Measurements from ENCODE around the gene CPVL.

Gene CPVL

GRCh38 chr7:29091715-29092114 lies 54.6 kb downstream of the CPVL start:
- DNase-seq (ENCODE audit: low read depth in 2 of 2): no peak

DNA sequence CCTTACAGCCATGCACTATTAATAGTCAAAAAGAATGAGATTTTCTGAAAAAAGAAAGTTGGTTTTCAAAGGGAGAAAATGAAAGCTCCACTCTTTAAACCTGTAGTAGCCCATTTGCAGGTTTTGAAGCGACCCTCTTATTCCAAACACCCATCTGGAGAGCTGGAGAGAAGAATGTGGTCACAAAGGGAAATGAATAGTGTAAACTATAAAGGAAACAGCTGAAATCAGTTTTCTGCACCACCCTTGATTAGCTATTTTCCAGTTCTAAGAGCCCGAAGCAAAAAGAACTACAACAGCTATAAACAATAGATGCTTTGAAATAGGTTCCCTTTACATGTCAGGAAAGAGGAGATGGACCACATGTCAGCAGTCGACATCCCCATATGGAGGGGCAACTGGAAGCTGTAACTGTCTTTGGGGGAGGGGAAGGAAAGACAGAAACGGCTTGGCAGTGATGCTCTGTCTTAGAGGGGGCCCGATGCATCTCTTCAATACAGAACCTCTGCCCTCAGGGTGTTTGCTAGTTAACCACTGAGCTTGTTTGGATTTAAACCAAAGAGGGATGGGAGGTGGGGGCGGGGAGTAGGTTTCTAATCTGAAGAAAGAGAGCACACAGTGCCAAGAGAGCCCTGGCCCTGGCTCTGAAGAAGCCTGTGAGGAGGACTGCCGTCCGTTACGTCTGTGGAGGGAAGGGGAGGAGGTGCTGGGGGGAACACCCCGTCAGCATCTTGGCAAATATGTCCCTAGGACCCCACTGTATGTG lies 55.3 kb downstream of the CPVL start:
- DNase-seq (ENCODE audit: low read depth in 2 of 2): no peak

- DNase-seq (ENCODE audit: low read depth in 2 of 2): no peak
Measured at GRCh38 chr7:29090151-29090805, 56.1 kb downstream of the CPVL start.

GRCh38 chr7:29087840-29088170 lies 58.5 kb downstream of the CPVL start:
- DNase-seq (ENCODE audit: low read depth in 2 of 2): no peak

DNA sequence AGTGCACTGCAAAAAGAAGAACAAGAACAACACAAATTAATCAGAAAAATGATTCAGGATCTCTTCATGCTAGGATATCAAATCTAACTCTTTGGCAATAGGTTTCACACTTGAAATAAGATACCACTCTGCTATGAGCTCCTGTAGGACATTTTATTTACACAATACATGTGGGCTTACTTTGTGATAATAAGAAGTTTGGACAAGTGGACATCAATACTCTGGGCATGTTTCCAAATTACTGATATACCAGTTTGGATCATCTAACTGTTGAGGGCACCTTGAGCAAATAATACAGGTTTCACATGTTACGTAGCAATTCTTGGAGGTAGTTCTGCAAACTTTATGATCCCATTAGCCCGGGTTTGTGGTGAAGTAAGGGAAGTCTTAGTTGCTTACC lies 59.8 kb downstream of the CPVL start:
- no peak for DNase-seq (ENCODE audit: low read depth in 2 of 2)

DNA sequence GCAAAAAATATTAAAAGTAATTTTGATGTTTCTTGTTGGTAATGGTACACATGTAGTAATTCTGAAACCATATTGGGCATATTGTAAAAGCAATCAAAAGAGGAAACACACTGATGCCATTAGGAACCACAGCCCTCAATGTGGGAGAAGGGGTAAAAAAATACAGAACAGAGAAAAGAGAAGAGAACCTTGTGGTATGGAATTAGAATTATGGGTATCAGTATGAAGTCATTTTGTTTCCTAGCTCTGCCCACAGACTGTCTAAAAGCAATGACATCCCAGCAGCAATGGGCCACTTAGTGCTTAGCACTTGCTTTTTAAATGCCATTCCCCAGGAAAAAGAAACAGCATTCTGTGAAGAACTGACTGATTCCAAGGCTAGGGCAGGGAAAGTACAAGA lies 61.5 kb downstream of the CPVL start:
- DNase-seq (ENCODE audit: low read depth in 2 of 2): no peak

DNA sequence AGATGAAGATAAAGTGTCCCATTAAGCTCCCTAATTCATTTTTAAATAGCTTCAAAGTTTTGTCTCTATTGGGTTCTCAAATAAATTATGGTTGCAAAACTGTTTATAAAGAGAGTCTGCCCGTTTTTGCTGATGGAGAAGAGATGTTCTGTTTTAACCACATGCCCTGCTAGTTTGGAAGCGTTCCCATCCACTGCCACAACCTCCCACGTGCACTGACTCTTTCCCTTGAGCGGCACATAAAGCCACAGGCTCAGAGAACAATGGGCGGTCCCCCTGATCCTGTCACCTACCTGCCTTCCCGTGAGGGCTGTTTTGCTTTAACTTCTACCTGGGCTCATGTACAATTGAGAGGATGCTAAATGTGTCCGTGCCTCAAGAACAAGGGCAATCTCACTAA lies 65.5 kb downstream of the CPVL start:
- no peak for DNase-seq (ENCODE audit: low read depth in 2 of 2)

- no peak for DNase-seq (ENCODE audit: low read depth in 2 of 2)
Measured at GRCh38 chr7:29078311-29079260, 67.8 kb downstream of the CPVL start.

GRCh38 chr7:29077854-29078253 lies 68.5 kb downstream of the CPVL start:
- DNase-seq (ENCODE audit: low read depth in 2 of 2): no peak

DNA sequence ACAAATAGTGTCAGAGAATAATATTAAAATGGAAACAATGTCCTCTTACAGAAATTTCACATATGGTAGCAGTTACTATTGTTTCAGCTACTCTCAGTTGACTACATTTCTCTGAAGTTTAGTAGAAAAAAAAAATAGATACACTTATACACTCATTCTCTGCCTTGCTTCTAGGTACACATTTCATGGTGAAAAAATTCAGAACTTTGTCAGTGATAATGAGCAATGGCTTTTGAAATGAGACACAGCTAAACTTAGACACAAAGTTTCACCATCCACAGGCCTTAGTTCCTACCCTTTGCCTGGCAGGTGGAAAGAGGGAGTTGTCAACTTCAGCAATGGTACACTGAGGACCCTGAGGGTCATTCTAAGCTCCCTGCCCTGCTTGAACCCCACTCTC lies 69.2 kb downstream of the CPVL start:
- no peak for DNase-seq (ENCODE audit: low read depth in 2 of 2)

- DNase-seq (ENCODE audit: low read depth in 2 of 2): no peak
Measured at GRCh38 chr7:29076631-29077030, 69.7 kb downstream of the CPVL start.

- no peak for DNase-seq (ENCODE audit: low read depth in 2 of 2)
Measured at GRCh38 chr7:29075606-29076005, 70.7 kb downstream of the CPVL start.

- no peak for DNase-seq (ENCODE audit: low read depth in 2 of 2)
Measured at GRCh38 chr7:29071203-29071874, 75.0 kb downstream of the CPVL start.

DNA sequence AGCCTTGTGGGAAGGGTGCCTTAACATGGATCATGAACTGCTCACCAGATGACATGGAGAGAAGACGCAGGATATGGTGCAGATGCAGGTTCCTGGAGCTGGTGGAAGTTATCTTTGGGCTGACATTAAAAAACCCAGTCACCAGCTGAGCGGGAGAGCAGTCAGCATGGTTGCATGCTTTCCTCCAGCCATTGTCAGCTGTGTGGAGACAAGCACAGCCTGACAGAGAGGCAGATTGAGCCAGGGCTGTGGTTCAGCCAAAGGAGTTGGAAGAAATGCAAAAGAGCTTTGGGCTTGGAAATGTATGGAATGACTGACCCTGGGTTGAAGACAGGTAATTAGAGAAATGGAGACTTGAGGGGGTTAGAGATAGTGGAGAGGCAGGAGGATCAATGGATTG lies 79.7 kb downstream of the CPVL start:
- DNase-seq (ENCODE audit: low read depth in 2 of 2): no peak

DNA sequence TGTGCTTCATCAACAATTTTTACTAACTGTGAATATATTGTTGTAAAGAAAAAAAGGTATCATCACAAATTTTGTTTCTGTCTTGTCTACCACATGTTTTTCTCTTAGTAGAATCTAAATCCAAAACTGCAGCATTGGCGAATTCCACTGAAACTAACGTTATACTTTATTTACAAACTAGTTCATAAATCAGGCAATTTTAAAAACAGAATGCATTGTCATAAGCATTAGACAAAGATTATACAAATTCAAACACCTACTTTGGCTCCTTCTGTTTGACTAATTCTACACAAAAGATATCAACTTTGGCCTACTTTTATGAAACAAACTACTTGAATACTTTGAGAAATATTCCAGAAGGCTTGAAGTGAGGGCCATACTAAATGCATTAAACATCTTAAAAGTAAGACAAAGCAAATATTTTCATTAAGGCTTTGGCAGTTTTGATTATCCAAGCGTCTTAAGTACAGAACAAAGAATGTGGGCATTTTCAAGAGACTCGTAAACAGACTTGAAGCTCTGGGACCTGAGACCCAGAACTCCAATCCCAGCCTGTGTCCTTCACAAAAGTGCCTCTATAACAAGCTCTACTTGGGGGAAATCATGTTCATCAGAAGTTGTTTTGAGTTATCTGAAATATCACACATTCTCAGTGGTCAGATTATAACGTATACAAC lies 81.0 kb downstream of the CPVL start:
- no peak for DNase-seq (ENCODE audit: low read depth in 2 of 2)

GRCh38 chr7:29063872-29064271 lies 82.5 kb downstream of the CPVL start:
- DNase-seq (ENCODE audit: low read depth in 2 of 2): no peak

DNA sequence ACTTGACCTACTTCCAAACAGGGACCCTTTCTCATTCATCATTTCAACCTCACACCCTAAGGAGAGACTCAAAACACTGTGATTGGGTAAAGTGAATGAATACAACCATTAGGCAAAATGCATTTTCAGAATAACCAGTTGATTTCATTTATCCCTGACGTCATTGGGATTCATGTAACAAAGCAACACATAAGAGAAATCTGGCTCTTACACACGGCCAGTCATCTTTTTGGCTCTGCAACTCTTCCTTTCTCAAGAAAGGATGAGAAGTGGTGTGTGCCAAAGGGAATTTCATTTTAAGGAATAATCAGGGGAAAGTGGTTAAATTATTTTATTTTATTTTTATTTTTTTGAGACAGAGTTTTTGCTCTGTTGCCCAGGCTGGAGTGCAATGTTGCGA lies 83.1 kb downstream of the CPVL start:
- no peak for DNase-seq (ENCODE audit: low read depth in 2 of 2)

- DNase-seq (ENCODE audit: low read depth in 2 of 2): no peak
Measured at GRCh38 chr7:29053105-29053872, 93.0 kb downstream of the CPVL start.

- DNase-seq (ENCODE audit: low read depth in 2 of 2): no peak
Measured at GRCh38 chr7:29046978-29047377, 99.4 kb downstream of the CPVL start.

GRCh38 chr7:29045258-29046086 lies 100.9 kb downstream of the CPVL start:
- DNase-seq (ENCODE audit: low read depth in 2 of 2): no peak
